HCT116 (cell line): ENCODE measurements around the gene ALDH5A1.

Experiments
- POLR2A ChIP-seq: IDR thresholded peaks from 2 replicates; pipeline ENCODE4 v1.7.0; 2011; ENCODE audit warnings: borderline replicate concordance; ENCODE audit not compliant: insufficient read depth, insufficient read length; ENCODE audit errors: extremely low read depth
- RAD21 ChIP-seq: IDR thresholded peaks from 2 replicates; pipeline ENCODE4 v1.6.1; 2012; ENCODE audit warnings: low read depth, mild to moderate bottlenecking
- TF ChIP-seq, protein P1 (sequence below), 3 experiments: fragments of 200-600 bp in 1 of 3; sonication (generic) in 1 of 3; IDR thresholded peaks in 2 of 3; conservative IDR thresholded peaks in 1 of 3; 2 replicates each; pipeline ENCODE4 v1.5.1; 2012 to 2017; ENCODE audit warnings: low read depth in 2 of 3, low read length in 2 of 3, antibody characterized with exemption in 1 of 3, borderline replicate concordance in 1 of 3, control low read depth in 1 of 3, mild to moderate bottlenecking in 1 of 3, mixed read lengths in 1 of 3, mixed run types in 1 of 3, moderate library complexity in 1 of 3; ENCODE audit not compliant: insufficient read depth in 1 of 3
- TF ChIP-seq, protein P2 (sequence below): IDR thresholded peaks from 2 replicates; pipeline ENCODE4 v1.6.1; 2011; ENCODE audit warnings: mild to moderate bottlenecking, low read length, moderate library complexity; ENCODE audit not compliant: insufficient replicate concordance; ENCODE audit errors: extremely low read depth

DNA sequence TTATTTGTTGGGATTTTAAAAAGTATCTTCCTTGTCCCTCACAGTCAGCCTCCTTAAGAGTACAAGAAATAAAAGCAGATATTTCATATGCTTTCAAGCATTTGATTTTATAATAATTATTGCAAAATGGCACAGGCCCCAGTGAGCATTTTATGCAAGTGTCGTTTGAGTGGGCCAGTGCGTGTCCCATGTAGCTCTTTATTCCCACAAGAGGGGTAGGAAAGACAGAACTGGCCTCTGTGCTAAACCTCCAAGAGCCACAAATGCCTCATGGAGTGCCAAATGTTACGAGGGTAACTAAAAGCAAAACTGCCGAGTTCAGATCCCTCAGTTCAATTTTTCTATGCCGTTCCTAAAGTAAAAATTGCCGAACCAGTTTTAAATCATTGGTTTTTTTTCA lies 18.1 kb upstream of the ALDH5A1 start:
- TF ChIP-seq, protein P1, sequence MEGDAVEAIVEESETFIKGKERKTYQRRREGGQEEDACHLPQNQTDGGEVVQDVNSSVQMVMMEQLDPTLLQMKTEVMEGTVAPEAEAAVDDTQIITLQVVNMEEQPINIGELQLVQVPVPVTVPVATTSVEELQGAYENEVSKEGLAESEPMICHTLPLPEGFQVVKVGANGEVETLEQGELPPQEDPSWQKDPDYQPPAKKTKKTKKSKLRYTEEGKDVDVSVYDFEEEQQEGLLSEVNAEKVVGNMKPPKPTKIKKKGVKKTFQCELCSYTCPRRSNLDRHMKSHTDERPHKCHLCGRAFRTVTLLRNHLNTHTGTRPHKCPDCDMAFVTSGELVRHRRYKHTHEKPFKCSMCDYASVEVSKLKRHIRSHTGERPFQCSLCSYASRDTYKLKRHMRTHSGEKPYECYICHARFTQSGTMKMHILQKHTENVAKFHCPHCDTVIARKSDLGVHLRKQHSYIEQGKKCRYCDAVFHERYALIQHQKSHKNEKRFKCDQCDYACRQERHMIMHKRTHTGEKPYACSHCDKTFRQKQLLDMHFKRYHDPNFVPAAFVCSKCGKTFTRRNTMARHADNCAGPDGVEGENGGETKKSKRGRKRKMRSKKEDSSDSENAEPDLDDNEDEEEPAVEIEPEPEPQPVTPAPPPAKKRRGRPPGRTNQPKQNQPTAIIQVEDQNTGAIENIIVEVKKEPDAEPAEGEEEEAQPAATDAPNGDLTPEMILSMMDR (IDR thresholded peaks at IDR 0.05 in 2 of 3, conservative IDR thresholded peaks at IDR 0.05 in 1 of 3; ENCODE audit: borderline replicate concordance in 1 of 3, insufficient read depth in 1 of 3, low read depth in 2 of 3, low read length in 2 of 3), result no peak
- TF ChIP-seq, protein P2, sequence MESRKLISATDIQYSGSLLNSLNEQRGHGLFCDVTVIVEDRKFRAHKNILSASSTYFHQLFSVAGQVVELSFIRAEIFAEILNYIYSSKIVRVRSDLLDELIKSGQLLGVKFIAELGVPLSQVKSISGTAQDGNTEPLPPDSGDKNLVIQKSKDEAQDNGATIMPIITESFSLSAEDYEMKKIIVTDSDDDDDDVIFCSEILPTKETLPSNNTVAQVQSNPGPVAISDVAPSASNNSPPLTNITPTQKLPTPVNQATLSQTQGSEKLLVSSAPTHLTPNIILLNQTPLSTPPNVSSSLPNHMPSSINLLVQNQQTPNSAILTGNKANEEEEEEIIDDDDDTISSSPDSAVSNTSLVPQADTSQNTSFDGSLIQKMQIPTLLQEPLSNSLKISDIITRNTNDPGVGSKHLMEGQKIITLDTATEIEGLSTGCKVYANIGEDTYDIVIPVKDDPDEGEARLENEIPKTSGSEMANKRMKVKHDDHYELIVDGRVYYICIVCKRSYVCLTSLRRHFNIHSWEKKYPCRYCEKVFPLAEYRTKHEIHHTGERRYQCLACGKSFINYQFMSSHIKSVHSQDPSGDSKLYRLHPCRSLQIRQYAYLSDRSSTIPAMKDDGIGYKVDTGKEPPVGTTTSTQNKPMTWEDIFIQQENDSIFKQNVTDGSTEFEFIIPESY, result no peak
- no peak for TF ChIP-seq RAD21
- TF ChIP-seq POLR2A, result no peak
